Astrocyte of the spinal cord (primary cell): ENCODE data around the gene GLRA1.
"Not testable (repeated sequence)": the region's sequence is repeated elsewhere in the genome, so short reads cannot be mapped to it uniquely, and the experiment has no call there.

Experiments
- DNase-seq: peaks from one replicate; pipeline ENCODE4 v3.0.0; 2011; ENCODE audit warnings: low read depth, low spot score
- H3K4me3 ChIP-seq: 2 replicates; pipeline ENCODE4 v1.5.1; 2011; ENCODE audit warnings: low read depth, mild to moderate bottlenecking, low read length, moderate library complexity
- CTCF ChIP-seq: IDR thresholded peaks from 2 replicates; pipeline ENCODE4 v1.5.1; 2012; ENCODE audit warnings: low read depth, mild to moderate bottlenecking, low read length, inconsistent platforms
- in situ Hi-C: cut with HindIII; loops from 2 replicates; pipeline ENCODE4 v1.10.0; 2017; ENCODE audit warnings: low sequenced_read_pairs

Gene GLRA1

DNA sequence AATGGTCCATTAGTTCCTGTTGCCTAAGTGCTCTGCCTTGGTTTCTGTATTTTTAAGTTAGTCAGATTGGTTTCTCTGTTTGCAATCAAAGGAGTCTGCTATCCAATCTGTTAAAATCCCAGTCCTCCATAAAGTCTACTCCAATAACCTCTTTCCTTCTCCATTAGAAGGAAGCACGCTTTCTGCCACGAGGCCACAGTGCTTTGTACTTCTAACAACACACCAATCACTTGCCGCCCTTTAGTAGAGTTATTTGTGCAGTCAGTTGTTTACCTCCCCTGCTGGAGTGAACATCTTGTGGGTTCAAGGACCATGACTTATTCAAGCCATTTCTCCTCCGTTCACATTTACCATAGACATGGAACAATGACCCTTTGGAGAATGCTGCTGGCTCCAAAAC, 69.0 kb downstream of the GLRA1 start:
- TF ChIP-seq CTCF, result no peak
- in situ Hi-C loops, result no loop called here
- H3K4me3 ChIP-seq, result no peak overlapping the region
- no peak for DNase-seq

DNA sequence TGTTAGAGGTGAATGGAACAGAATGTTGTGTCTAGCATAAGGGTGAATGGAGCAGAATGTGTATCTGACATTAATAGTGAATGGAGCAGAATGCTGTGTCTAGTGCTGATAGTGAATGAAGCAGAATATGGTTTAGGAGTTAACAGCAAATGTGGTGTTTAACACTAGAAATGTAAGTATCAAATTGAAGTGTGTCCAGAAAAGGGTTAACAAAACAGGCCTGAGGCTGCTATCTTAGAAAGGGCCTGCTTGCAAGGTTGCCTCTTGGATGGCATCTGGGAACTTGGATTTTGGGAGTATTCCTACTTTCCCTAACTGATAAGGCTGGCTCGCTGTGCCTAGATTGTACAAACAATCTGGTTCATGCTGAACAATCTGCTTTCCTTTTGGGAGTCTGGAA, 76.8 kb downstream of the GLRA1 start:
- no peak for TF ChIP-seq CTCF
- no peak for DNase-seq
- in situ Hi-C loops, result no loop called here
- H3K4me3 ChIP-seq, result no peak overlapping the region

GRCh38 chr5:151846765-151847164, 77.9 kb downstream of the GLRA1 start:
- DNase-seq, result no peak
- H3K4me3 ChIP-seq, result no peak overlapping the region
- in situ Hi-C loops, result no loop called here
- TF ChIP-seq CTCF, result no peak

DNA sequence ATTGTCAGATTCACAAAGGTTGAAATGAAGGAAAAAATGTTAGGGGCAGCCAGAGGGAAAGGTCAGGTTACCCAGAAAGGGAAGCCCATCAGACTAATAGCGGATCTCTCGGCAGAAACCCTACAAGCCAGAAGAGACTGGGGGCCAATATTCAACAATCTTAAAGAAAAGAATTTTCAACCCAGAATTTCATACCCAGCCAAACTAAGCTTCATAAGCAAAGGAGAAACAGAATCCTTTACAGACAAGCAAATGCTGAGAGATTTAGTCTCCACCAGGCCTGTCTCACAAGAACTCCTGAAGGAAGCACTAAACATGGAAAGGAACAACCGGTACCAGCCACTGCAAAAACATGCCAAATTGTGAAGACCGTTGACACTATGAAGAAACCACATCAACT, 91.8 kb downstream of the GLRA1 start:
- DNase-seq, in situ Hi-C loops, H3K4me3 ChIP-seq: not testable (repeated sequence)

GRCh38 chr5:151829370-151829769, 95.3 kb downstream of the GLRA1 start:
- DNase-seq, result no peak
- in situ Hi-C loops, result no loop called here
- no peak overlapping the region for H3K4me3 ChIP-seq
- TF ChIP-seq CTCF, result no peak

- in situ Hi-C loops, result no loop called here
- no peak overlapping the region for H3K4me3 ChIP-seq
- peak; percentile 90 for TF ChIP-seq CTCF
- DNase-seq, result peak; percentile 65
Observed at GRCh38 chr5:151825445-151825844, 99.2 kb downstream of the GLRA1 start.

- no peak for DNase-seq
- in situ Hi-C loops, result no loop called here
- H3K4me3 ChIP-seq, result no peak overlapping the region
- TF ChIP-seq CTCF, result no peak
Observed at GRCh38 chr5:151822141-151822540, 102.5 kb downstream of the GLRA1 start.
